Measurements from ENCODE around the gene DCBLD1. TPM values are rescaled to one million over a fixed set of nuclear protein-coding genes. Genes with fewer than 3 reads are reported as not detected.

Gene DCBLD1
- total RNA-seq, 4 donors from 2014 or later: 2.2 to 19.4 (median 10.7) TPM

DNA sequence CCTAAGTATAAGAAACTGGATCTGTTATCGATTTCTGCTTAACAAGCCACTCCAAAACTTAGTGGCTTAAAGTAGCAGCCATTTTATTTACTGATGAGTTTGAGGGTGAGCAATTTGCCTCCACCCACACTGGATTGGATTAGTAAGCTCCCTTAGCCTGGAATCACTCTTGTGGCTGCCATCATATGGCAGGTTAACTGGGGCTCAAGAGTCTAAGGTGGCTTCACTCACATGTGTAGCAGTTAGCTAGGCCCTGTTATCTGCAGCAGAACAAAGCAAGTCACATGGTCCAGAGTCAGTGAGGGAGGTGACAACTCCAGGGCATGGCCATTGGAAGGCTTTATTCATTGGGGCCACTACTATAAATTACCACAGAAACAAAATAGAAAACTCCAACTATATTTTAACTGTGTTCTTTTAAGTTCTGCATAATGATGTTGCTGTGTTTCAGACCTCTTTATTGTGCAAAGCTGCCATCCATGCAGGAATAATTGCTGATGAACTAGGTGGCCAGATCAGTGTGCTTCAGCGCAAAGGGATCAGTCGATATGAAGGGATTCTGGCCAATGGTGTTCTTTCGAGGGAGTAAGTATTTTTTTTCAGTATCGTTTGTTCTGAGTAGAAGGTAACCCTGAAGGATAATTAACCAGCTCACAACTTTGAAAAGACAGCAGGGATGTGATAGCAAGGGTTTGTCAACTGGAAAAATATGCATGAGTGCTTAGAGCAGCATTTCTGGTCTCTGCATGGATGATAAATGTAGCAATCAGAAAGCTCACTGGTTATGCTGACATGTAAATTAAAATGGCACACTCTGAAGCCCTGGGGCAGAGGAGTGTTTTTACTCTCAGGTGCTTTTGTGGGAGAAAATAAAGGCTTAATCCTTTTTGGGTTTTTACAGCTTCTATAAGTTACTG lies 49.6 kb downstream of the DCBLD1 start:
- intact Hi-C loops (cut with DNase I; ENCODE audit: low total_unique reads) (no loop called here), in situ Hi-C loops (cut with MboI; ENCODE audit: low pct_ligation_motif_present in 1 of 4, low pct_unique_long_range_greater_than_20kb in 1 of 4, low sequenced_read_pairs in 3 of 4) (no loop called here)
- Histone ChIP-seq H3K27ac (no peak overlapping the region), H3K4me3 (no peak overlapping the region), H3K27me3 (no peaks in the 10 kb centered on the region), H3K4me1 (no peaks in the 10 kb centered on the region), H3K36me3 (no peaks in the 10 kb centered on the region), H3K9me3 (no peaks in the 10 kb centered on the region)
- TF ChIP-seq POLR2A (IDR thresholded peaks at IDR 0.05) (no peak), POLR2AphosphoS5 (IDR thresholded peaks at IDR 0.05) (no peak), EP300 (IDR thresholded peaks at IDR 0.05; ENCODE audit: low read depth) (no peak)
- TF ChIP-seq, protein P1, sequence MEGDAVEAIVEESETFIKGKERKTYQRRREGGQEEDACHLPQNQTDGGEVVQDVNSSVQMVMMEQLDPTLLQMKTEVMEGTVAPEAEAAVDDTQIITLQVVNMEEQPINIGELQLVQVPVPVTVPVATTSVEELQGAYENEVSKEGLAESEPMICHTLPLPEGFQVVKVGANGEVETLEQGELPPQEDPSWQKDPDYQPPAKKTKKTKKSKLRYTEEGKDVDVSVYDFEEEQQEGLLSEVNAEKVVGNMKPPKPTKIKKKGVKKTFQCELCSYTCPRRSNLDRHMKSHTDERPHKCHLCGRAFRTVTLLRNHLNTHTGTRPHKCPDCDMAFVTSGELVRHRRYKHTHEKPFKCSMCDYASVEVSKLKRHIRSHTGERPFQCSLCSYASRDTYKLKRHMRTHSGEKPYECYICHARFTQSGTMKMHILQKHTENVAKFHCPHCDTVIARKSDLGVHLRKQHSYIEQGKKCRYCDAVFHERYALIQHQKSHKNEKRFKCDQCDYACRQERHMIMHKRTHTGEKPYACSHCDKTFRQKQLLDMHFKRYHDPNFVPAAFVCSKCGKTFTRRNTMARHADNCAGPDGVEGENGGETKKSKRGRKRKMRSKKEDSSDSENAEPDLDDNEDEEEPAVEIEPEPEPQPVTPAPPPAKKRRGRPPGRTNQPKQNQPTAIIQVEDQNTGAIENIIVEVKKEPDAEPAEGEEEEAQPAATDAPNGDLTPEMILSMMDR (IDR thresholded peaks at IDR 0.05): no peak
- 87 to 96% methylated on average over 5 of the region's 5 CpGs for WGBS, 2 donors (ENCODE audit: low coverage in 1 of 2)
- no peak for DNase-seq

DNA sequence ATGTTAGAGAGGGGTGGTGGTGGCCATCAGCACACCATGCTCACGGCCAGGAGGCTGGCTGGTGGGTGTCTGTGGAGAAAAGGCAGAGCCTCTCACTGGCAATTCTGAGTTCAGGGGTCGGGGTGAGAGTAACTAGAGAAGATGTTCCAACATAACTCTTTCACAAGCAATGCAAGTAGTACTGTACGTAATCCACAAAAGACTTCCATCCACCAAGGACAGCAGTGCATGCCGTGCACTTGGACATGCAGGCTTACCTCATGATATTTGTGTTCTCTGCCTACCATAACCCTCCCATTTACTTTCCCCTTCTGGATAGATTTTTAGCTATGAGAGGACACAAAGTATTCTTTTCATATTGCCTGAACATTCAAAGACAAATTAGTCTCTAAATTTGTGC lies 51.3 kb downstream of the DCBLD1 start:
- no peak for DNase-seq
- Histone ChIP-seq H3K4me3 (no peak overlapping the region), H3K36me3 (peaks cover 0 to 6% (median 1%) of the 10 kb centered on the region in 4 donors), H3K27ac (no peak overlapping the region), H3K4me1 (no peaks in the 10 kb centered on the region), H3K27me3 (no peaks in the 10 kb centered on the region), H3K9me3 (no peaks in the 10 kb centered on the region)
- 87 to 100% methylated on average over 3 to 4 of the region's 4 CpGs for WGBS, 2 donors (ENCODE audit: low coverage in 1 of 2)
- in situ Hi-C loops (cut with MboI; ENCODE audit: low pct_ligation_motif_present in 1 of 4, low pct_unique_long_range_greater_than_20kb in 1 of 4, low sequenced_read_pairs in 3 of 4) (no loop called here), intact Hi-C loops (cut with DNase I; ENCODE audit: low total_unique reads) (no loop called here)
- TF ChIP-seq POLR2AphosphoS5 (IDR thresholded peaks at IDR 0.05) (no peak), EP300 (IDR thresholded peaks at IDR 0.05; ENCODE audit: low read depth) (no peak), POLR2A (IDR thresholded peaks at IDR 0.05) (no peak)
- TF ChIP-seq, protein P1 (IDR thresholded peaks at IDR 0.05): no peak

DNA sequence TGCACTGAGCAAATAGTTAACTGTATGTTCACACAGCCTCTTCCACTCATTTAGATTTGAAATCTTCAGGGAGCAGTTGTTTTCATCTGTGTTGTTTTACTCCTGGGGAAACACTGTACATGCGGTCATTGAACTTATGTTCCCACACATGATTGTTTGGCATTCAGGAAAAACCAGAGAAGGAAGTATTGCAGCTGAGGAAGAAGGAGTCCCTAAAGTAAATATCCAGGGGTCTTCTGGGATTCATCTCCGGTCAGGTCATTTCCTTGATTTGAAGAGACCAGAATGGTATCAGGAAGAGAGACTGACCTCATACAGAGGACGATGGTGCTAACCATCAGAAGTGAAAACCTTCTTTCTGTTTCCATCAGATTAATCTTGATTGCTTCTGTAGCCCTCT lies 52.5 kb downstream of the DCBLD1 start:
- Histone ChIP-seq H3K9me3 (no peaks in the 10 kb centered on the region), H3K36me3 (peaks cover 0 to 14% (median 2%) of the 10 kb centered on the region in 4 donors), H3K27ac (no peak overlapping the region), H3K27me3 (no peaks in the 10 kb centered on the region), H3K4me3 (no peak overlapping the region), H3K4me1 (no peaks in the 10 kb centered on the region)
- TF ChIP-seq POLR2AphosphoS5 (IDR thresholded peaks at IDR 0.05) (no peak), EP300 (IDR thresholded peaks at IDR 0.05; ENCODE audit: low read depth) (no peak), POLR2A (IDR thresholded peaks at IDR 0.05) (no peak)
- TF ChIP-seq, protein P1 (IDR thresholded peaks at IDR 0.05): no peak
- no peak for DNase-seq
- 74 to 76% methylated on average over 3 of the region's 3 CpGs for WGBS, 2 donors (ENCODE audit: low coverage in 1 of 2)
- in situ Hi-C loops (cut with MboI; ENCODE audit: low pct_ligation_motif_present in 1 of 4, low pct_unique_long_range_greater_than_20kb in 1 of 4, low sequenced_read_pairs in 3 of 4) (no loop called here), intact Hi-C loops (cut with DNase I; ENCODE audit: low total_unique reads) (no loop called here)

DNA sequence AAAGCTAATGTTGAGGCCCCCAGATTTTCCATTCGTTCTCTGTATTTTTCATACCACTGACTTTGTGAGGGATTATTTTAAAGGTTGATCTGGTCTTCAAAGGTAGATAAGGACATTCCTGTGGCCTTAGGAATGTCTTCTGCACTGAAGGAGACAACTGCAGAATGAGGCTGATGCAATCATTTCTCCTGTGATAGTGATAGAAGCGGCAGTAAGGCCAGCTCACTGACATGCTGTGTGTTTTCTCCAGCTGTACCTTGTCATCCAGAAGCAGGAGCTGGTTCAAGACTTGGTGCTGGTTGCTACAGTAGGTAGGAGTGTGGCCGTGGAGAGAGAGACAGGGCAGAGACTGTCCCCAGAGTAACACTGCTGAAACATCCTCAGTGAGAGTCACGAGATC lies 53.8 kb downstream of the DCBLD1 start:
- Histone ChIP-seq H3K4me1 (no peaks in the 10 kb centered on the region), H3K9me3 (no peaks in the 10 kb centered on the region), H3K36me3 (peaks cover 0 to 22% (median 2%) of the 10 kb centered on the region in 4 donors), H3K27me3 (no peaks in the 10 kb centered on the region), H3K27ac (no peak overlapping the region), H3K4me3 (no peak overlapping the region)
- no peak for DNase-seq
- intact Hi-C loops (cut with DNase I; ENCODE audit: low total_unique reads) (no loop called here), in situ Hi-C loops (cut with MboI; ENCODE audit: low pct_ligation_motif_present in 1 of 4, low pct_unique_long_range_greater_than_20kb in 1 of 4, low sequenced_read_pairs in 3 of 4) (no loop called here)
- TF ChIP-seq EP300 (IDR thresholded peaks at IDR 0.05; ENCODE audit: low read depth) (no peak), POLR2A (IDR thresholded peaks at IDR 0.05) (no peak), POLR2AphosphoS5 (IDR thresholded peaks at IDR 0.05) (no peak)
- TF ChIP-seq, protein P1 (IDR thresholded peaks at IDR 0.05): no peak
- WGBS, 2 donors (ENCODE audit: low coverage in 1 of 2): 86 to 88% methylated on average over 2 to 4 of the region's 4 CpGs
